ENCODE measurements around the gene CBLIF. TPM values are rescaled to one million over a fixed set of nuclear protein-coding genes. Genes with fewer than 3 reads are reported as not detected.

CBLIF gene
- total RNA-seq, 4 donors from 2014 or later, result not detected

GRCh38 chr11:59847626-59848025, 2.3 kb upstream of the CBLIF start:
- ATAC-seq (ENCODE audit: low FRiP score) (no peak), DNase-seq (ENCODE audit: low spot score) (no peak)
- TF ChIP-seq CTCF (IDR thresholded peaks at IDR 0.05), result no peak

- ATAC-seq (ENCODE audit: low FRiP score), result no peak
- TF ChIP-seq CTCF (IDR thresholded peaks at IDR 0.05), result no peak
Measured at GRCh38 chr11:59846556-59846955, 1.3 kb upstream of the CBLIF start.

GRCh38 chr11:59842316-59842715, 3.0 kb downstream of the CBLIF start:
- no peak for ATAC-seq (ENCODE audit: low FRiP score)

More at GRCh38 chr11:59846556-59846955, 1.3 kb upstream of the CBLIF start:
- no peak for DNase-seq (ENCODE audit: low spot score)

GRCh38 chr11:59841514-59841913, 3.8 kb downstream of the CBLIF start:
- TF ChIP-seq CTCF (IDR thresholded peaks at IDR 0.05), result no peak
- no peak for DNase-seq (ENCODE audit: low spot score)
- ATAC-seq (ENCODE audit: low FRiP score), result no peak

More at GRCh38 chr11:59842316-59842715, 3.0 kb downstream of the CBLIF start:
- no peak for DNase-seq (ENCODE audit: low spot score)
- no peak for TF ChIP-seq CTCF (IDR thresholded peaks at IDR 0.05)

GRCh38 chr11:59839615-59840014, 5.7 kb downstream of the CBLIF start:
- ATAC-seq (ENCODE audit: low FRiP score), result no peak
- no peak for DNase-seq (ENCODE audit: low spot score)
- TF ChIP-seq CTCF (IDR thresholded peaks at IDR 0.05), result no peak

- DNase-seq (ENCODE audit: low spot score), result no peak
- TF ChIP-seq CTCF (IDR thresholded peaks at IDR 0.05), result no peak
- ATAC-seq (ENCODE audit: low FRiP score), result no peak
Measured at GRCh38 chr11:59833602-59834001, 11.7 kb downstream of the CBLIF start.

GRCh38 chr11:59829358-59829757, 15.9 kb downstream of the CBLIF start:
- ATAC-seq (ENCODE audit: low FRiP score) (no peak), DNase-seq (ENCODE audit: low spot score) (no peak)
- no peak for TF ChIP-seq CTCF (IDR thresholded peaks at IDR 0.05)
